Raji (cell line): Measurements from ENCODE around the gene ATP11A.

Source experiments
- POLR2A ChIP-seq: IDR thresholded peaks from 2 replicates; pipeline ENCODE4 v1.6.1; 2011; ENCODE audit warnings: low read depth, low read length, control low read depth; ENCODE audit not compliant: insufficient read depth

Gene ATP11A

DNA sequence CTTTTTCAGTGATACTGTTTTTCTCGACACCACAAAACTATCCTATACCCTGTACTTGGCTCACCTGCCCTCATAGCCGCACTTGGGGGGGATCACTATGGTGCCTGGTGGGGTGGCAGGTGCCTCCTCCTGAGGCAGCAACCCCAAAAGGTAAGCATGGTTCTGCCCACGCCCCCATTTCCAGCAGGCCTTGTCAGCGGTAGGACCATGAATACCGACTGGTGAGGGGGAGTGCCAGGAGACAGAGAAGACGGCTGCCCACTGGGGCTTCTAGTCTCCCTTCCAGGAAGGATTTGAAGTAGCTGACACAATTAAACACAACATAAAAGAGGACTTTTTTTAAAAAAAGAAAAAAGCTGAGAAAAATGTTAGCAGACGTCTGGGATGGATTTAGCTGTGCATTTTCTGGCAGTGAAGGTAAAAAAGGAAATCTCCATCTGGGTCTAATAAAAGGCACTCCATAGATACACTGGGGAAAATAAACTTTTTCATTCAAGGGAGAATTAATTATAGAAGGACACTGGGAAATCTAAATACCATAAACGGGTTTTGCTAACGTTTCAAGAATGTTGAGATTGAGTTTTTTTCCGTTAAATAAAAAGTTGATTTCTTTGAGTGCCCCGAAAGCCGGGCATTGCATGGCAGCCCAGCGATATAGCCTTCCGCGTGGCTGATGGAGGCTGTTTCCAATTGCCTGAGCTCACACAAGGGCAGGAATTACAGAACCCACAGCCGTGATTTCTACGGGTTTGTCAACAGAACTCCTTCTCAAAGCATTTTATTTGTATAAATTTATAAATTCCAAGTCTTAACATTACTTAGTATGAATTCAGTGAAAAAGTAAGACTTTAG, 45.1 kb downstream of the ATP11A start:
- TF ChIP-seq POLR2A = no peak

DNA sequence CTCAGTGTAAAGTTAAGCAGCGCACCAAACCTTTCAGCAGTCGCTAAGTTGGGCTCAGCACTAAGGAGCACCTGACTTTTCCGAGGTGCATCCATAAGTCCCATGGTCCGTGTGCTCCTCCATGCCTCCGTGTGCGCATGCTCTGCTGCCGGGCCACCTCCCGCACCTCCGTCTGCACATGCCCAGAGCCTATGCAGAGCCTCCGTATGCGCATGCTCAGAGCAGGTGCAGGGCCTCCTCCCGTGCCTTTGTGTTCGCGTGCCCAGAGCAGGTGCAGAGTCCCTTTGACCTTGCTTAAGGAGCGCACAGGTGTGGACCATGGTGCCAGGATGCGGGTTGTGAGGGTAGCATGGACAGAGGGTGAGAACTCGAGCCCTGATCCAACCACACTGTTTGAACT, 46.0 kb downstream of the ATP11A start:
- no peak for TF ChIP-seq POLR2A

- TF ChIP-seq POLR2A = no peak
Measured at GRCh38 chr13:112737294-112737693, 47.5 kb downstream of the ATP11A start.

GRCh38 chr13:112738606-112739005, 48.8 kb downstream of the ATP11A start:
- no peak for TF ChIP-seq POLR2A

DNA sequence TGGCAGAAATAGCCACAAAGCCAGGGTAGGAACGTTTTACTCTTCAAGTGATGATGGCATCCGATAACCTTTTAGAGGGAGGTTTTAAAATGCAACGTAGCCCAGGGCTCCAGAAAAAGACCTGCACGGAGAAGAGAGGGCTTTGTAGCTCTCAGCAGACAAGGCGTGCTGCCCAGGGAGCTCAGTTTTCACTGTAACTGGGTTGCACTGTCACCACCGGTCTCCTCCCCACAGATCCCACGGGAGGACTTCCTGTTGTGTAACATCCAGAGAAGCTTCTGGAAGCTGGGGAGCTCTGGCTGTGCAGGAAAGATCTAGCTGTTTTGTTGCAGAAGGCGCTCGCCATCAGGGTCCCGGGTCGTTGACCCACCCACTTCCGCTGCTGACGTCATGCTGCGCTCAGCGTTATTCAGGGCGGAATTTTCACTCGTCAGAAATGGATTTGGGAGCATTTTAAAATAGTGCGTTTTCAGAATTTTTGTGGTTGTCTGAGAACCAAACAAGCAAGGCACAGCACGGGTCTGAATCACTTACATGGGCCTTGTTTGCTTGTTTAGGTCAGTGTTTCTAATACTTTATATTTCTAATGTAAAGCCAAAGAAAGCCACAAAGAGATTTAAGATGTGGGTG, 50.8 kb downstream of the ATP11A start:
- TF ChIP-seq POLR2A = no peak

DNA sequence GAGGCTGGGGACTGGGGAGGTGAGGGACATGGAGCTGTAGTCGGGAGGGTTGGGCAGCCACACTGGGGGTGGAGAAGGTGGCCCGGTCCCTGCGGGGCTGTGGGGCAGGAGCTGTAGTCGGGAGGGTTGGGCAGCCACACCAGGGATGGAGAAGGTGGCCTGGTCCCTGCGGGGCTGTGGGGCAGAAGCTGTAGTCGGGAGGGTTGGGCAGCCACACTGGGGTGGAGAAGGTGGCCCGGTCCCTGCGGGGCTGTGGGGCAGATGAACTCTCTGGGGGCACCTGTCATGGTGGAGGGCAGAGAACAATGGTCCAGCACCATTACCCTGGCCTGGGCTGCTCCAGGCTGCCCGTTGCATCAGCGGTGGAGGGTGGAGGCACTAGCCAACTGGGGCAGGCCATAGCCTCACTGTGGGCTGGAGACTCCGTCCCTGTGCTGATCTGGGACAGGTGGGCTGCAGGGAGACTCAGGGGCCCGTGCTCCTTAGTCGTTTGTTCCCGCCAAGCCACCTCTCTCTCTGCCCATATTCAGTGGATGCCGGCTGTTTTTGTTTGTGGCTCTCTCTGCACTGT, 51.4 kb downstream of the ATP11A start:
- no peak for TF ChIP-seq POLR2A

DNA sequence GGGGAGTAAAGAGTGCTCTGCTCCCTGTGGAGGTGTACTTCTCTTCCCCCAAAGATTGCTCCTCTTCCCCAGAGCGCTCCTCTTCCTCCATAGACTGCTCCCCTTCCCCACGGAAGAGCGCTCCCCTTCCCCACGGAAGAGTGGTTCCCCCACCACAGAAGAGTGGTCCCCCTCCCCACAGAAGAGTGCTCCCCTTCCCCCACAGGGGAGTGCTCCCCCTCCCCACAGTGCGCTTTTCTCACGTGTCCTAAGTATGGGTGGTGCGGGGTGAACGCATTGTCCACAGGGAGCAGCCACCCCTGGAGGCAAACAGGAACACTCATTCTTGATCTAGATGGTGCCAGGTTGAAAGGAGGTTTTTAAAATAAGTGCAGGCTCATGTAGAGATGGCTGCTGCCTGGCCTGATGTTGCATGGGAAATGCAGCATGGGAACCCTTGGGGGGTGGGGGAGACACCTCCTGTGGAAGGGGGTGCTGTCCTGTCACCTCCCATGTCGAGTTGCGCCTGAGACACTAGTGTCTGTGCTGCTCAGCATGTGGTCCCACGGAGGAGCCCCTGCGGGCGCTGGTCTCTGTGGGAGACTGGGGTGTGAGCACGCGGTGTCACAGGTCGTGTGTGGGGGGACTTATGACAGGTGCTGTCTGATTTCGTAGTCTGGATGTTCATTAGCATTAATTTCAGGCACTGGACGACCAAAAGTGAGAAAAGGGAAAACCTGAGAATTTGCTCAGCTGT, 52.2 kb downstream of the ATP11A start:
- no peak for TF ChIP-seq POLR2A

GRCh38 chr13:112742583-112742982, 52.7 kb downstream of the ATP11A start:
- TF ChIP-seq POLR2A = no peak

DNA sequence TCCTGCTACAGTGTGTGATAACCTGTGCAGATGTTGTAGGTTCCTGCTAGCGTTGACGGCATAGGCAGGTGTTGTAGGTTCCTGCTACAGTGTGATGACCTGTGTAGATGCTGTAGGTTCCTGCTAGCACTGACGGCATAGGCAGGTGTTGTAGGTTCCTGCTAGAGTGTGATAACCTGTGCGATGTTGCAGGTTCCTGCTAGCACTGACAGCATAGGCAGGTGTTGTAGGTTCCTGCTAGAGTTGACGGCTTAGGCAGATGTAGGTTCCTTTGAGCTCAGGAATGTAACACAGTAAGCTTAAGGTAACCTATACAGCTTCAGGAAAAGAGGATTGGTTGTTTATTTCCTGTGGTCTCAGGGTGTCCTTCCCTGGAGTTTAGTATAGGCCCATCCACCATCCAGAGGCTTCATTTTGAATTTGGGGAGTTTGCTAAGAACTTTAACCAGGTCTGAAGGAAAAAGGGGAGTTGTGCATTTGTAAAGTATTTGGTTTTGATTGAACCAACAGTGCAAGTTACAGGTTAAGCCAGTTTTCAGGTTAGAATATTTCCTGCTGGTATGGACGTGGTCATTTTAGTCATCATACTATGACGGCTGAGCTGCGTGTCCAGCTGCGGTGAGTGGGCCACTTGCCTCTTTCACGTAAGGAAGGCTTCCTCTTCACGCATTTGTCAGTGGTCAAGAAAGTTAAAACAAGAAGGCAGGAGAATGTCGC, 53.8 kb downstream of the ATP11A start:
- no peak for TF ChIP-seq POLR2A

GRCh38 chr13:112744168-112745021, 54.6 kb downstream of the ATP11A start:
- TF ChIP-seq POLR2A = no peak

- TF ChIP-seq POLR2A = no peak
Measured at GRCh38 chr13:112746044-112746443, 56.2 kb downstream of the ATP11A start.

DNA sequence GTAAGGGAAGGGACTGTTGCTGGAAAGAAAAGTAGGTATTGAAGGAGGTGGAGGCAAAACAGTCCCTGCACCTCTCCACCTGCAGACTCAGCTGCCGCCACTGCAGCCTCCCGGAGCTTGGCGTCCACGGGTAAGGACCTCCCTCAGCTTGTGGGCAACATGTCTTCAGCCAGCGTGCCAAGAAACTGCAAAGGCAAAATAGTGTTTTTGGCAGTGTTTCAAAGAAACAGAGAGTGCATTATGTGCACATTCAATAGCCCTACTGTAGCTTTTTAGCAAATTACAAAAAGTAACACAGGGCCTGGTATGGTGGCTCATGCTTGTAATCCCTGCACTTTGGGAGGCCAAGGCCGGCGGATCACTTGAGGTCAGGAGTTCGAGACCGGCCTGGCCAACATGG, 57.4 kb downstream of the ATP11A start:
- no peak for TF ChIP-seq POLR2A

DNA sequence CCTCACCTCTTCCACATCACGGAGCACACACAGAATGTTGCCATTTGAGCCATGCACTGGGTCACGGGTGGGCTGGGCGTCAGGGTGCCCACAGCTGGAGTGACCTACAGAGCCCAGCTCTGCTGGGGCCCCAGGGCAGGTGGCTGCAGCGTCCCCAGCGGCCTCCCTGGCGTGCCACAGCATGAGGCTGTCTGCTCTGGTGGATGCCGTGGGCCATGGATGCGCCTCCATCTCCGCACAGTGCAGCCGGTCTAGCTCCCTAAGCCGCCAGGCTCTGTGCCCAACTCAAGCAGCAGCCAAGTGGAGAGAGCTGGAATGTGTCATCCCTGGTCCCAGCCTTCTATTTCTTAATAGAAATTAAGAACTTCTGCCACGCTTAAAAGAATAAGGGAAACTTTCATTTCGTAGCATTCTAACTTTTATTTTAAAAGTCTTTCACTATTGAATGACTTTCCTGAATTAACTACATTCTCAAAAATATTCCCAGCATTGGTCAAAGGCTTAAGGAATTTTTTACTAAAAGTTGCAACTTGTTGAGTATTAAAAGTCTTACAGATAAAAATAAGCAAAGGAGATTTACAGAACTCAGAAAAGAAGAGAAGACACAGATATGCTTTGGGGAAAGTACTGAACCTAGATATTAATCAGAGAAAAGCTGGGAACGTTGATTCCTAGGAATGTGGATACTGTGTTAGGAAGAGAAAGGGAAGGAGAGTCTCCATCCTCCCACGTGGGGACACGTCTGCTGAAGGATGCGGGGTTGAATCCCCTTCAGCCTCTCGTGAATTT, 59.3 kb downstream of the ATP11A start:
- no peak for TF ChIP-seq POLR2A
